A673 (cell line): ENCODE measurements around the gene SCARB2. TPM values are rescaled to one million over a fixed set of nuclear protein-coding genes. Genes with fewer than 3 reads are reported as not detected.

Source experiments
- BruUV-seq: library from RNA; stranded (reverse); fragments of 400-500 nt; replicated peaks from 2 replicates; lab custom pipeline; 2021; lab: Mats Ljungman, UMichigan
- CTCF ChIA-PET: fragments of 300-600 bp; sonication (Branson Sonifier 250); formaldehyde crosslinking; loops from one replicate; lab custom pipeline; 2022; ENCODE audit warnings: antibody characterized with exemption; lab: Charles Lee
- POLR2A ChIA-PET: fragments of 300-600 bp; sonication (Branson Sonifier 250); formaldehyde crosslinking; loops from one replicate; lab custom pipeline; 2022; ENCODE audit warnings: antibody characterized with exemption; ENCODE audit not compliant: low non-redundant PET; lab: Charles Lee
- DNase-seq: peaks from one replicate; pipeline ENCODE4 v3.0.0-alpha.2; 2015; ENCODE audit warnings: low spot score
- H3K27ac ChIP-seq: fragments of 200-600 bp; sonication (generic); 2 replicates; pipeline ENCODE4 v1.5.1; 2016; ENCODE audit warnings: mixed run types, low read depth, mild to moderate bottlenecking, mixed read lengths, antibody characterized with exemption, low read length; ENCODE audit not compliant: poor library complexity, severe bottlenecking
- H3K27me3 ChIP-seq: fragments of 200-600 bp; sonication (generic); replicated peaks from 2 replicates; pipeline ENCODE4 v1.6.1; 2017; ENCODE audit warnings: mixed run types, low read depth, mild to moderate bottlenecking, mixed read lengths, antibody characterized with exemption, low read length; ENCODE audit not compliant: insufficient read depth, poor library complexity
- H3K36me3 ChIP-seq: fragments of 200-600 bp; sonication (generic); 2 replicates; pipeline ENCODE4 v1.6.1; 2016; ENCODE audit warnings: mixed run types, mild to moderate bottlenecking, mixed read lengths, antibody characterized with exemption, low read length; ENCODE audit not compliant: insufficient read depth, poor library complexity, severe bottlenecking
- H3K4me1 ChIP-seq: fragments of 200-600 bp; sonication (generic); 2 replicates; pipeline ENCODE4 v1.6.1; 2017; ENCODE audit warnings: mixed run types, mild to moderate bottlenecking, mixed read lengths, antibody characterized with exemption, low read length; ENCODE audit not compliant: insufficient read depth, poor library complexity, severe bottlenecking
- H3K4me3 ChIP-seq: fragments of 200-600 bp; sonication (generic); 2 replicates; pipeline ENCODE4 v1.5.1; 2016; ENCODE audit warnings: low read depth, mixed run types, mild to moderate bottlenecking, mixed read lengths, low read length; ENCODE audit not compliant: poor library complexity, severe bottlenecking
- H3K9me3 ChIP-seq: fragments of 200-600 bp; sonication (generic); 2 replicates; pipeline ENCODE4 v1.6.1; 2016; ENCODE audit warnings: mixed run types, low read depth, mild to moderate bottlenecking, mixed read lengths, antibody characterized with exemption, low read length; ENCODE audit not compliant: poor library complexity, severe bottlenecking
- CTCF ChIP-seq: fragments of 300-800, 200-600 bp; sonication (generic); conservative IDR thresholded peaks from 2 replicates; pipeline ENCODE4 v1.5.1; 2017; ENCODE audit warnings: low read depth, mild to moderate bottlenecking, antibody characterized with exemption, low read length, moderate library complexity, mixed read lengths
- EZH2 ChIP-seq: fragments of 200-600 bp; sonication (generic); IDR thresholded peaks from 2 replicates; pipeline ENCODE4 v1.6.1; 2017; ENCODE audit warnings: borderline replicate concordance, low read depth, mild to moderate bottlenecking, mixed read lengths, antibody characterized with exemption, low read length; ENCODE audit not compliant: poor library complexity, severe bottlenecking
- intact Hi-C: fragments of 100-400 bp; cut with micrococcal nuclease; formaldehyde crosslinking; loops from one replicate; pipeline ENCODE4 v1.10.0; 2022; ENCODE audit not compliant: unreplicated experiment
- total RNA-seq: library from RNA; stranded (reverse); gene quantifications from 2 replicates; pipeline ENCODE4 v1.2.3, GENCODE V29; 2021

The SCARB2 gene
- total RNA-seq, 1 experiment from 2014 or later: 27.9 TPM

GRCh38 chr4:76210452-76210851, 3.2 kb downstream of the SCARB2 start:
- BruUV-seq: no TSS peak
- H3K27ac ChIP-seq: no peak overlapping the region
- peaks cover 30% of the 10 kb centered on the region for H3K4me1 ChIP-seq
- H3K4me3 ChIP-seq: no peak overlapping the region
- TF ChIP-seq CTCF (no peak), EZH2 (no peak)
- ChIA-PET POLR2A (no interaction called here), CTCF (no interaction called here)
- peak; percentile 4 for DNase-seq
- H3K9me3 ChIP-seq: no peaks in the 10 kb centered on the region
- intact Hi-C loops: no loop called here
- no peaks in the 10 kb centered on the region for H3K36me3 ChIP-seq
- H3K27me3 ChIP-seq: no peaks in the 10 kb centered on the region

DNA sequence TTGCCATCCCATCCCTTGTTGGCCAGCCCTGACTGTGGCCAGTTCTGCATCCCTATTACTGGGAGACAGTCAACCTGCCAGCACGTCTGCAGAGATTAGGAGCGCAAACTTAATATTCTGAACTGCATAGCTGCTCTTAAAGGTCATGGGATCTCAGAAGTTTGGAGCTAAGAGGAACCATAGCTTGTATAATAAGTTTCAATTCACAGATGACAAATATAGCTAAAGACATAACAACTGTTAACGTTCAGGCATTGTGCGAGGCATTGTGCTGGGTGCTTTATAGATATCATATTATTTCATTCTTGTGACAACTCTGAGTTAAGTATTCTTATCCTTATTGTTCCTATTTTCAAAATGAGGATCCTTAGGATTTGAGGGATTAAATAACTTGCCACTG, 3.7 kb downstream of the SCARB2 start:
- ChIA-PET POLR2A (no interaction called here), CTCF (no interaction called here)
- intact Hi-C loops: no loop called here
- Histone ChIP-seq H3K9me3 (no peaks in the 10 kb centered on the region), H3K36me3 (no peaks in the 10 kb centered on the region), H3K4me1 (peaks cover 30% of the 10 kb centered on the region), H3K4me3 (no peak overlapping the region), H3K27me3 (no peaks in the 10 kb centered on the region), H3K27ac (no peak overlapping the region)
- TF ChIP-seq CTCF (no peak), EZH2 (no peak)
- DNase-seq: no peak
- no TSS peak for BruUV-seq

DNA sequence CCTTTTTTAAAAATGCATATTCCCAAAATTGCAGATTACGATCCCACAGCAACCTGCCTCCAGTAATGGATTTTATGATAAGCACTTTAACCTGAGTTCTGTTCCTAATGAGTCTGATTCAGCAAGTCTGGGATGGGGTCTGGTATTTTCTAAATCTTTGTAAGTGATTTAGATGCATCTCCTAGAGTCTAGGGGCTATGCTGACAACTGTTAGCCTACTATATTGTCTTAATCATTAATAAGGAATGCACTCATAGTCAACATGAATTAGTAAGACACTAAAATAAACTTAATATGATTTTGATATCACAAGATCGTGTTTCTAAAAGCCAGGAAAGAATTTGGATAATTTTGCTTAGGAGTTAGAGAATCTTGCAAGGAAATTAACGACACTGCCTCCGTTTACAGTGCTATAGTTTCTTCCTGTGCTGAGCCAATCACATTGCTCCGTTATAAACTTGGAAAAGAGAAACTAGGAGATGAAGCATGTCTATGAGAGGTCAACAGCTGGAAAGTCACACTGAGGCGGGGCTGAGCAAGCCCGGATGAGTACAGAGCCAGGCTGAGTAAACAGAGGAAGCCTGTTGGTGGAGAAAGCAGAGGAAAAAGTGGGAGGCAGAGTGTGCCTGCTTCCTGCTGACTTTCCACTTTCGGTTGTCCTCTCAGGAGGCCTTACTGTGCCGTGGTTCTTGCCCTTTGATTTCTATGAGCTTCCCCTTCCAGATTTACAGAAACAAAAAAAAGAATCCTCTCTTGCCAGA, 5.4 kb downstream of the SCARB2 start:
- Histone ChIP-seq H3K9me3 (no peaks in the 10 kb centered on the region), H3K27me3 (no peaks in the 10 kb centered on the region), H3K4me1 (peaks cover 30% of the 10 kb centered on the region), H3K27ac (peak overlapping the region; percentile 30), H3K36me3 (no peaks in the 10 kb centered on the region), H3K4me3 (no peak overlapping the region)
- TF ChIP-seq EZH2 (no peak), CTCF (no peak)
- ChIA-PET CTCF (no interaction called here), POLR2A (no interaction called here)
- intact Hi-C loops: no loop called here
- BruUV-seq: no TSS peak
- DNase-seq: peak; percentile 39
